Testis (tissue), 3 donors: ENCODE measurements around the gene FBXO36. TPM values are rescaled to one million over a fixed set of nuclear protein-coding genes. Genes with fewer than 3 reads are reported as not detected.

Experiments used
- DNase-seq: peaks from one replicate; pipeline ENCODE4 v3.0.0-alpha.2; 2019
- H3K27ac ChIP-seq, 2 donors: fragments of 200-600 bp; sonication (generic); one replicate each; pipeline ENCODE4 v1.5.1; 2019
- H3K27me3 ChIP-seq: fragments of 200-600 bp; sonication (generic); one replicate; pipeline ENCODE4 v1.5.1; 2019
- H3K36me3 ChIP-seq: fragments of 200-600 bp; sonication (generic); one replicate; pipeline ENCODE4 v1.5.1; 2017; ENCODE audit warnings: low read depth; ENCODE audit errors: missing control alignments
- H3K4me1 ChIP-seq: fragments of 200-600 bp; sonication (generic); one replicate; pipeline ENCODE4 v1.5.1; 2019
- H3K4me3 ChIP-seq, 2 donors: fragments of 200-600 bp; sonication (generic); one replicate each; pipeline ENCODE4 v1.5.1; 2017 to 2019
- H3K9me3 ChIP-seq: fragments of 200-600 bp; sonication (generic); one replicate; pipeline ENCODE4 v1.5.1; 2017
- CTCF ChIP-seq, 3 experiments: fragments of 450-650 bp in 2 of 3; fragments of 200-600 bp in 1 of 3; sonication (generic) in 1 of 3; IDR thresholded peaks; one replicate each; pipeline ENCODE4 v1.5.1; 2016 to 2019; ENCODE audit warnings: antibody characterized with exemption in 3 of 3, mild to moderate bottlenecking in 2 of 3, moderate library complexity in 1 of 3
- POLR2A ChIP-seq: fragments of 450-650 bp; IDR thresholded peaks from one replicate; pipeline ENCODE4 v1.6.1; 2017; ENCODE audit warnings: antibody characterized with exemption, mild to moderate bottlenecking, moderate library complexity
- WGBS, 2 donors: methylation state at CpG; one replicate each; pipeline ENCODE4 v1.1.5; 2018; 5-methylcytosine and 5-hydroxymethylcytosine counted together
- intact Hi-C: fragments of 100-400 bp; cut with DNase I; formaldehyde crosslinking; loops from one replicate; pipeline ENCODE4 v1.15.1; 2023; ENCODE audit warnings: low total_unique reads
- polyA plus RNA-seq: library from polyadenylated mRNA; stranded (reverse); fragments of 350-450 nt; fragmentation: Illumina TruSeq; extraction: RNeasy Lipid Tissue Mini Kit (QIAGEN cat#74804); gene quantifications from one replicate; pipeline ENCODE4 v1.2.3, GENCODE V29; 2014; ENCODE audit warnings: low read depth, low replicate concordance; ENCODE audit not compliant: insufficient read depth
- total RNA-seq, 2 donors: library from RNA; depleted of rRNA; stranded (reverse); fragments of >200 nt; gene quantifications; one replicate each; pipeline ENCODE4 v1.2.3, GENCODE V29; 2016

Gene FBXO36
- total and polyA plus RNA-seq, 3 donors from 2014 or later: 6.8 to 16.8 (median 7.1) TPM

GRCh38 chr2:229943171-229943570 is 20.9 kb downstream of the FBXO36 start:
- TF ChIP-seq CTCF (IDR thresholded peaks at IDR 0.05) (no peak), POLR2A (no peak)
- H3K36me3 ChIP-seq: no peaks in the 10 kb centered on the region
- no peaks in the 10 kb centered on the region for H3K9me3 ChIP-seq
- DNase-seq: no peak
- H3K27ac ChIP-seq: no peak overlapping the region
- 90 to 96% methylated on average over 2 of the region's 2 CpGs for WGBS, 2 donors
- no peaks in the 10 kb centered on the region for H3K27me3 ChIP-seq
- intact Hi-C loops: no loop called here
- H3K4me3 ChIP-seq: no peak overlapping the region
- H3K4me1 ChIP-seq: no peaks in the 10 kb centered on the region

DNA sequence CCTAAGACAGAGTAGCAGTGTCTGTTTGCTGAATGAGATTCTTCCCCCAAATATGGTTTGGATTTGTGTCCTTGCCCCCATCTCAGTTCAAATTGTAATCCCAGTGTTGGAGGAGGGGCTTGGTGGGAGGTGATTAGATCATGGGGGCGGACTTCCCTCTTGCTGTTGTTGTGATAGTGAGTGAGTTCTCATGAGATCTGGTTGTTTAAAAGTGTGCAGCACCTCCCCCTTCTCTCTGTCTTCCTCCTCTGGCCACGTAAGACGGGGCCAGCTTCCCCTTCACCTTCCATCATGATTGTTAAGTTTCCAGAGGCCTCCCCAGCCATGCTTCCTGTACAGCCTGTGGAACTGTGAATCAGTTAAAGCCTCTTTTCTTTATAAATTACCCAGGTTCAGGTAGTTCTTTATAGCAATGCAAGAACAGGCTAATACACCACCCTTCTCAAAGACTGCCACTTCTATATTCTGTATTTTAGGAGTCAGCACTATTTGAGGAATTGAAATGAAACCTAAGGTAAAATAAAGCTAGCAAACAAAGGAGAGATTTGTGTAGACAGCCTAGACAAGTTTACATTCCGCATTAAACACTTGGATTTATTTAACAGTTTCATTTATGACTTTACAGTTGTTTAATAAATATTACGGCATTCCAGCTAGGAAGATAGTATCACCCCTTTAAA is 21.6 kb downstream of the FBXO36 start:
- H3K4me3 ChIP-seq: no peak overlapping the region
- no peak overlapping the region for H3K27ac ChIP-seq
- WGBS, 2 donors: 74 to 88% methylated on average over 5 of the region's 5 CpGs
- intact Hi-C loops: no loop called here
- H3K9me3 ChIP-seq: no peaks in the 10 kb centered on the region
- H3K4me1 ChIP-seq: no peaks in the 10 kb centered on the region
- H3K27me3 ChIP-seq: no peaks in the 10 kb centered on the region
- no peak for DNase-seq
- H3K36me3 ChIP-seq: no peaks in the 10 kb centered on the region
- TF ChIP-seq CTCF (IDR thresholded peaks at IDR 0.05): no peak
- TF ChIP-seq POLR2A: no peak

DNA sequence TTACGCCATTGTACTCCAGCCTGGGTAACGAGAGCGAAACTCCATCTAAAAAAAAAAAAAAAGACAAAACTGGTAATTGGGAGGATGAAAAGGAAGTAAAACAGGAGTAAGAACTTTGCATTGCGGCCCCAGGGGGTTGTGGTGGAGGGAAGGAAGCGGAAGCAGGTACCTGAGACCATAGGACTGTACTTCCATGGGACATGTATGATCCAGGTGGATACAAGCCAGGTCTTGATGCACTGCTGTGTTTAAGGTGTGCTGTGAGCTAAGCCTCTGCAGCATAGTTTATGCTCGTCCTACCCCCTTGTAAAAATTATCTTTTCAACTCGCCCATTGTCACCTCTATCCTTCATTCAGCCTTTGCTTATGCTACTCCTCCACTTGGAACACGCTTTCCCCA is 23.7 kb downstream of the FBXO36 start:
- intact Hi-C loops: no loop called here
- H3K4me1 ChIP-seq: no peaks in the 10 kb centered on the region
- DNase-seq: no peak
- H3K4me3 ChIP-seq: no peak overlapping the region
- H3K36me3 ChIP-seq: no peaks in the 10 kb centered on the region
- 89 to 91% methylated on average over 8 of the region's 8 CpGs for WGBS, 2 donors
- no peaks in the 10 kb centered on the region for H3K27me3 ChIP-seq
- no peak for TF ChIP-seq CTCF (IDR thresholded peaks at IDR 0.05)
- TF ChIP-seq POLR2A: no peak
- no peaks in the 10 kb centered on the region for H3K9me3 ChIP-seq
- no peak overlapping the region for H3K27ac ChIP-seq

DNA sequence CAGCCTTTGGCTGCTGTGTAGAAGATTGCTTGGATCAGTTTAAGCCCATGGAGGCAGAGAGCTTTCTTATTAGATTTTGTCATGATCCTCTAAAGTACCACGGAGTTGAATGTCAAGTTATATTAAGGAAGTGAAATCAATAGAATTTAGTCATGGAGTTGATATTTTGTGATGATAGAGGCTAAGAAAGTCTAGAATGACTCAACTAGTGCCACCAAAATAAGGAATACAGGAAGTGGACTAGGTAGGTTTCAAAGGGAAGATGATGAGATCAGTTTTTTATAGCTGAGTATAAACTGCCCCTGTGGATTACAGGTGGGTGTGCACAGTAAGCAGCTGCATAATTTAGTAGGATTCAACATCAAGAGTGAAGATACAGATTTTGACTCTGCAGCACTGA is 25.2 kb downstream of the FBXO36 start:
- DNase-seq: no peak
- H3K27me3 ChIP-seq: no peaks in the 10 kb centered on the region
- H3K4me3 ChIP-seq: no peak overlapping the region
- intact Hi-C loops: no loop called here
- no peaks in the 10 kb centered on the region for H3K9me3 ChIP-seq
- TF ChIP-seq CTCF (IDR thresholded peaks at IDR 0.05): no peak
- no peak for TF ChIP-seq POLR2A
- H3K36me3 ChIP-seq: no peaks in the 10 kb centered on the region
- H3K27ac ChIP-seq: no peak overlapping the region
- H3K4me1 ChIP-seq: no peaks in the 10 kb centered on the region
- 89 to 90% methylated on average over 1 of the region's 1 CpG for WGBS, 2 donors

DNA sequence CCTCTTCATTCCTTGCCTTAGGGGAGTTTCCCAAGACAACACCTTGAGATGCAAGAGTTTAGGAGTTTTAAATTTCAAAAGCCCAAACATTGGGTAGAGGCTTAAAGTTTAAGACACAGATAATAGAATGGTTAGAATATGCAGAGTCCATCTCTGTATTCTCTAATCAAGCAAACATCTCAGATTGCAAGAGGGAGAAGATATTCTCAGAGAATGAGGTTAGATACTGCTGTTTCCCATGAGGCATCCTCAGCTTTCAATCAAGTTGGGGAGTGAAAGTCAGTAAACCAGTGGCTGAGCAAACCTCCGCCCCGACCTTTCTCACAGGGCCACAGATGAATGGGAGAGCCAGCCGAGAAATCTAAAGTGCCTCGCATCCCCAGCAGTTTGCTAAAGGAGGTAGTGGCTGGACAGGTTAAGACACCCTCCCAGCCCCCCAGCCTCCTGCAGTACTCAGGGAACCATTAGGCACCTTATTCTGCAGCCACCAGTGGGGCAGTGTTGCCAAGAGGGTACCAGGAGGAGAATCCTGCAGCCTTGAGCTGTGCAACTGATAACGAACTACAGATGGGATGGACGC is 30.0 kb downstream of the FBXO36 start:
- no peak for TF ChIP-seq POLR2A
- TF ChIP-seq CTCF (IDR thresholded peaks at IDR 0.05): no peak
- intact Hi-C loops: no loop called here
- Histone ChIP-seq H3K27me3 (no peaks in the 10 kb centered on the region), H3K4me3 (no peak overlapping the region), H3K27ac (no peak overlapping the region), H3K9me3 (no peaks in the 10 kb centered on the region), H3K4me1 (no peaks in the 10 kb centered on the region), H3K36me3 (no peaks in the 10 kb centered on the region)
- no peak for DNase-seq
- 80 to 88% methylated on average over 6 of the region's 6 CpGs for WGBS, 2 donors
